Panc1 (cell line): Measurements from ENCODE around the gene NANS. TPM values are rescaled to one million over a fixed set of nuclear protein-coding genes. Genes with fewer than 3 reads are reported as not detected.

ENCODE experiments used
- ATAC-seq: fragments of 200-7000 bp; cut with Tn5 transposase; 2 replicates; pipeline ENCODE4 v1.9.1; 2020; ENCODE audit warnings: mild to moderate bottlenecking, moderate library complexity
- BruUV-seq: library from RNA; stranded (reverse); fragments of 400-500 nt; replicated peaks from 2 replicates; lab custom pipeline; 2021; lab: Mats Ljungman, UMichigan
- CTCF ChIA-PET: fragments of 300-600 bp; sonication (Branson Sonifier 250); formaldehyde crosslinking; loops from one replicate; lab custom pipeline; 2022; ENCODE audit warnings: antibody characterized with exemption; lab: Charles Lee
- POLR2A ChIA-PET: fragments of 300-600 bp; sonication (Branson Sonifier 250); formaldehyde crosslinking; loops from one replicate; lab custom pipeline; 2022; ENCODE audit warnings: antibody characterized with exemption; lab: Charles Lee
- DNase-seq: peaks from one replicate; pipeline ENCODE4 v3.0.0-alpha.2; 2010; ENCODE audit warnings: low read depth, low spot score
- H3K27ac ChIP-seq: 2 replicates; pipeline ENCODE4 v1.5.1; 2011; ENCODE audit warnings: mild to moderate bottlenecking, low read length, inconsistent platforms
- H3K27me3 ChIP-seq: fragments of 200-500 bp; sonication (Bioruptor generic); 2 replicates; pipeline ENCODE4 v1.6.0; 2014; ENCODE audit warnings: low read length, inconsistent platforms; ENCODE audit not compliant: control insufficient read depth, insufficient read depth
- H3K36me3 ChIP-seq: fragments of 200-500 bp; sonication (Bioruptor generic); 2 replicates; pipeline ENCODE4 v1.5.1; 2014; ENCODE audit warnings: inconsistent platforms, mild to moderate bottlenecking, low read length, moderate library complexity; ENCODE audit not compliant: control insufficient read depth, insufficient read depth
- H3K4me1 ChIP-seq: 2 replicates; pipeline ENCODE4 v1.5.1; 2011; ENCODE audit warnings: inconsistent platforms, mild to moderate bottlenecking, low read length, moderate library complexity; ENCODE audit not compliant: control insufficient read depth, insufficient read depth
- H3K4me3 ChIP-seq, 2 experiments: 2 replicates each; pipeline ENCODE4 v1.5.1; 2011 to 2012; ENCODE audit warnings: low read depth in 2 of 2, low read length in 2 of 2, mild to moderate bottlenecking in 2 of 2, inconsistent platforms in 1 of 2, moderate library complexity in 1 of 2
- H3K9me3 ChIP-seq: fragments of 200-500 bp; sonication (Bioruptor generic); 2 replicates; pipeline ENCODE4 v1.5.1; 2014; ENCODE audit warnings: low read depth, mild to moderate bottlenecking, inconsistent platforms, low read length, moderate library complexity; ENCODE audit not compliant: control insufficient read depth, insufficient read depth
- CTCF ChIP-seq: fragments of 450-650 bp; IDR thresholded peaks from 2 replicates; pipeline ENCODE4 v1.5.1; 2017; ENCODE audit warnings: mild to moderate bottlenecking
- POLR2AphosphoS5 ChIP-seq: IDR thresholded peaks from 2 replicates; pipeline ENCODE4 v1.6.1; 2012; ENCODE audit warnings: mild to moderate bottlenecking, low read depth, low read length, moderate library complexity
- SIN3A ChIP-seq: IDR thresholded peaks from 2 replicates; pipeline ENCODE4 v1.6.1; 2012; ENCODE audit warnings: low read depth, mild to moderate bottlenecking, low read length, moderate library complexity, borderline replicate concordance; ENCODE audit not compliant: insufficient read depth
- TCF7L2 ChIP-seq: IDR thresholded peaks from 2 replicates; pipeline ENCODE4 v1.6.1; 2011; ENCODE audit warnings: mild to moderate bottlenecking, low read depth, low read length, inconsistent platforms
- in situ Hi-C: cut with HindIII; loops from 2 replicates; pipeline ENCODE4 v1.10.0; 2016; ENCODE audit warnings: low sequenced_read_pairs, low pct_unique_long_range_greater_than_20kb
- intact Hi-C: fragments of 100-400 bp; cut with micrococcal nuclease; formaldehyde crosslinking; loops from one replicate; pipeline ENCODE4 v1.10.0; 2022; ENCODE audit not compliant: unreplicated experiment
- total RNA-seq: library from RNA; stranded (reverse); gene quantifications from one replicate; pipeline ENCODE4 v1.2.1, GENCODE V29; 2021; ENCODE audit not compliant: unreplicated experiment
- TF ChIP-seq, protein P1 (sequence below), 2 experiments: IDR thresholded peaks; 2 replicates each; pipeline ENCODE4 v1.6.1; 2011 to 2012; ENCODE audit warnings: low read depth in 2 of 2, control low read depth in 1 of 2, low read length in 1 of 2, mild to moderate bottlenecking in 1 of 2, moderate library complexity in 1 of 2; ENCODE audit not compliant: insufficient read depth in 1 of 2

Gene NANS
- total RNA-seq, 1 experiment from 2014 or later = 41.0 TPM

- DNase-seq (no peak), ATAC-seq (no peak)
- Histone ChIP-seq H3K4me1 (no peaks in the 10 kb centered on the region), H3K9me3 (no peaks in the 10 kb centered on the region), H3K4me3 (no peak overlapping the region), H3K27ac (no peak overlapping the region), H3K36me3 (no peaks in the 10 kb centered on the region), H3K27me3 (no peaks in the 10 kb centered on the region)
- intact Hi-C loops (no loop called here), in situ Hi-C loops (no loop called here)
- POLR2A ChIA-PET = no interaction called here
- CTCF ChIA-PET = no interaction called here
- TF ChIP-seq, protein P1, sequence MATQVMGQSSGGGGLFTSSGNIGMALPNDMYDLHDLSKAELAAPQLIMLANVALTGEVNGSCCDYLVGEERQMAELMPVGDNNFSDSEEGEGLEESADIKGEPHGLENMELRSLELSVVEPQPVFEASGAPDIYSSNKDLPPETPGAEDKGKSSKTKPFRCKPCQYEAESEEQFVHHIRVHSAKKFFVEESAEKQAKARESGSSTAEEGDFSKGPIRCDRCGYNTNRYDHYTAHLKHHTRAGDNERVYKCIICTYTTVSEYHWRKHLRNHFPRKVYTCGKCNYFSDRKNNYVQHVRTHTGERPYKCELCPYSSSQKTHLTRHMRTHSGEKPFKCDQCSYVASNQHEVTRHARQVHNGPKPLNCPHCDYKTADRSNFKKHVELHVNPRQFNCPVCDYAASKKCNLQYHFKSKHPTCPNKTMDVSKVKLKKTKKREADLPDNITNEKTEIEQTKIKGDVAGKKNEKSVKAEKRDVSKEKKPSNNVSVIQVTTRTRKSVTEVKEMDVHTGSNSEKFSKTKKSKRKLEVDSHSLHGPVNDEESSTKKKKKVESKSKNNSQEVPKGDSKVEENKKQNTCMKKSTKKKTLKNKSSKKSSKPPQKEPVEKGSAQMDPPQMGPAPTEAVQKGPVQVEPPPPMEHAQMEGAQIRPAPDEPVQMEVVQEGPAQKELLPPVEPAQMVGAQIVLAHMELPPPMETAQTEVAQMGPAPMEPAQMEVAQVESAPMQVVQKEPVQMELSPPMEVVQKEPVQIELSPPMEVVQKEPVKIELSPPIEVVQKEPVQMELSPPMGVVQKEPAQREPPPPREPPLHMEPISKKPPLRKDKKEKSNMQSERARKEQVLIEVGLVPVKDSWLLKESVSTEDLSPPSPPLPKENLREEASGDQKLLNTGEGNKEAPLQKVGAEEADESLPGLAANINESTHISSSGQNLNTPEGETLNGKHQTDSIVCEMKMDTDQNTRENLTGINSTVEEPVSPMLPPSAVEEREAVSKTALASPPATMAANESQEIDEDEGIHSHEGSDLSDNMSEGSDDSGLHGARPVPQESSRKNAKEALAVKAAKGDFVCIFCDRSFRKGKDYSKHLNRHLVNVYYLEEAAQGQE (IDR thresholded peaks at IDR 0.05; ENCODE audit: insufficient read depth in 1 of 2, low read depth in 2 of 2, low read length in 1 of 2) = no peak
- TF ChIP-seq POLR2AphosphoS5 (no peak), TCF7L2 (no peak), CTCF (no peak), SIN3A (no peak)
- no TSS peak for BruUV-seq
Measured at GRCh38 chr9:98101868-98102273, 45.3 kb downstream of the NANS start.

DNA sequence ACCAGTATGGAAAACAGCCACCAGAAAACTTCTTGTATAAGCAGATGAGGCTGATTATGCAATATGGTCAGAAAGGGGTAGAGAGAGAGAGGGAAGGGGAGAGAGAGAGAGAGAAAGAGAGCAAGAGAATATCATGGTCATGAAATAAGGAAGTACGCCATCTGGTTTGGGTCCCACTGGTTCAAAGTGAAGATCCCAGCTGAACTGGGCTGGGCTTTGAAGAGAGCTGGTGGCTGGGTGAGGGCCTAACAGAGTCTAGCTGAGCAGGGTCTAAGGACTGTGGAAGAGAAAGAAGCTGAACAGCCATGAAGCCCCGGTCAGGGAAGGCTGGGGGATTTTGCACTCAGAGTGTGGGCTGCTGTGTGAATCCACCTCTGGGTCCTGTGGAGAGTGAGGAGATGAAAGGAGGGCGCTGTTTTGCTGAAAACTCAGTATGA lies 47.9 kb downstream of the NANS start:
- Histone ChIP-seq H3K27ac (no peak overlapping the region), H3K36me3 (no peaks in the 10 kb centered on the region), H3K9me3 (no peaks in the 10 kb centered on the region), H3K27me3 (no peaks in the 10 kb centered on the region), H3K4me3 (no peak overlapping the region), H3K4me1 (no peaks in the 10 kb centered on the region)
- in situ Hi-C loops (no loop called here), intact Hi-C loops (no loop called here)
- CTCF ChIA-PET = no interaction called here
- no peak for ATAC-seq
- POLR2A ChIA-PET = no interaction called here
- TF ChIP-seq, protein P1 (IDR thresholded peaks at IDR 0.05; ENCODE audit: insufficient read depth in 1 of 2, low read depth in 2 of 2, low read length in 1 of 2) = no peak
- TF ChIP-seq TCF7L2 (no peak), POLR2AphosphoS5 (no peak), CTCF (no peak), SIN3A (no peak)
- BruUV-seq = no TSS peak
- no peak for DNase-seq
